ENCODE data around the gene XRCC4.

DNA sequence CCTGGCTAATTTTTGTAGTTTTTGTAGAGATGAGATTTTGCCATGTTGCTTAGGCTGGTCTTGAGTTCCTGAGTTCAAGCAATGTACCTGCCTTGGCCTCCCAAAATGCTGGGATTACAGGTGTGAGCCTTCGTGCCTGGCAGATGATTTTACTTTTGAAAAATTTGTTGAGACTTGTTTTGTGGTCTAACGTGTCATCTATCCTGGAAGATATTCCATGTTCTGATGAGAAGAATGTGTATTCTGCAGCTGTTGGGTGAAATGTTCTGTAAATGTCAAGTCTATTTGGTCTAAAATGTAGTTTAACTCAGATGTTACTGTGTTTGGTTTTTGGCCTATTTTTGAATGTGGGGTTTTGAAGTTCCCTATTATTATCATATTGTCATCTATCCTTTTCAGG is 145.6 kb downstream of the XRCC4 start:
- TF ChIP-seq, protein P1, sequence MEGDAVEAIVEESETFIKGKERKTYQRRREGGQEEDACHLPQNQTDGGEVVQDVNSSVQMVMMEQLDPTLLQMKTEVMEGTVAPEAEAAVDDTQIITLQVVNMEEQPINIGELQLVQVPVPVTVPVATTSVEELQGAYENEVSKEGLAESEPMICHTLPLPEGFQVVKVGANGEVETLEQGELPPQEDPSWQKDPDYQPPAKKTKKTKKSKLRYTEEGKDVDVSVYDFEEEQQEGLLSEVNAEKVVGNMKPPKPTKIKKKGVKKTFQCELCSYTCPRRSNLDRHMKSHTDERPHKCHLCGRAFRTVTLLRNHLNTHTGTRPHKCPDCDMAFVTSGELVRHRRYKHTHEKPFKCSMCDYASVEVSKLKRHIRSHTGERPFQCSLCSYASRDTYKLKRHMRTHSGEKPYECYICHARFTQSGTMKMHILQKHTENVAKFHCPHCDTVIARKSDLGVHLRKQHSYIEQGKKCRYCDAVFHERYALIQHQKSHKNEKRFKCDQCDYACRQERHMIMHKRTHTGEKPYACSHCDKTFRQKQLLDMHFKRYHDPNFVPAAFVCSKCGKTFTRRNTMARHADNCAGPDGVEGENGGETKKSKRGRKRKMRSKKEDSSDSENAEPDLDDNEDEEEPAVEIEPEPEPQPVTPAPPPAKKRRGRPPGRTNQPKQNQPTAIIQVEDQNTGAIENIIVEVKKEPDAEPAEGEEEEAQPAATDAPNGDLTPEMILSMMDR (tag by site-specific recombination; IDR thresholded peaks at IDR 0.05): no peak
- TF ChIP-seq ZBTB17 (tag by site-specific recombination; IDR thresholded peaks at IDR 0.05) (no peak), ZBTB8A (tag by site-specific recombination; IDR thresholded peaks at IDR 0.05) (no peak), ZNF341 (tag by site-specific recombination; IDR thresholded peaks at IDR 0.05; ENCODE audit: low read depth) (no peak), ZNF121 (tag by site-specific recombination; IDR thresholded peaks at IDR 0.05) (no peak), ZNF76 (tag by site-specific recombination; IDR thresholded peaks at IDR 0.05; ENCODE audit: borderline replicate concordance, low read depth) (no peak), ZNF664 (tag by site-specific recombination; IDR thresholded peaks at IDR 0.05) (no peak)
- TF ChIP-seq, protein P2, sequence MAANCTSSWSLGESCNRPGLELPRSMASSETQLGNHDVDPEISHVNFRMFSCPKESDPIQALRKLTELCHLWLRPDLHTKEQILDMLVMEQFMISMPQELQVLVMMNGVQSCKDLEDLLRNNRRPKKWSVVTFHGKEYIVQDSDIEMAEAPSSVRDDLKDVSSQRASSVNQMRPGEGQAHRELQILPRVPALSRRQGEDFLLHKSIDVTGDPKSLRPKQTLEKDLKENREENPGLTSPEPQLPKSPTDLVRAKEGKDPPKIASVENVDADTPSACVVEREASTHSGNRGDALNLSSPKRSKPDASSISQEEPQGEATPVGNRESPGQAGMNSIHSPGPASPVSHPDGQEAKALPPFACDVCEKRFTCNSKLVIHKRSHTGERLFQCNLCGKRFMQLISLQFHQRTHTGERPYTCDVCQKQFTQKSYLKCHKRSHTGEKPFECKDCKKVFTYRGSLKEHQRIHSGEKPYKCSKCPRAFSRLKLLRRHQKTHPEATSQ (tag by site-specific recombination; IDR thresholded peaks at IDR 0.05): no peak
- TF ChIP-seq, protein P3, sequence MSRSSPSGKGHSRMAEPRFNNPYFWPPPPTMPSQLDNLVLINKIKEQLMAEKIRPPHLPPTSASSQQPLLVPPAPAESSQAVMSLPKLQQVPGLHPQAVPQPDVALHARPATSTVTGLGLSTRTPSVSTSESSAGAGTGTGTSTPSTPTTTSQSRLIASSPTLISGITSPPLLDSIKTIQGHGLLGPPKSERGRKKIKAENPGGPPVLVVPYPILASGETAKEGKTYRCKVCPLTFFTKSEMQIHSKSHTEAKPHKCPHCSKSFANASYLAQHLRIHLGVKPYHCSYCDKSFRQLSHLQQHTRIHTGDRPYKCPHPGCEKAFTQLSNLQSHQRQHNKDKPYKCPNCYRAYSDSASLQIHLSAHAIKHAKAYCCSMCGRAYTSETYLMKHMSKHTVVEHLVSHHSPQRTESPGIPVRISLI (tag by site-specific recombination; IDR thresholded peaks at IDR 0.05): no peak
- TF ChIP-seq, protein P4, sequence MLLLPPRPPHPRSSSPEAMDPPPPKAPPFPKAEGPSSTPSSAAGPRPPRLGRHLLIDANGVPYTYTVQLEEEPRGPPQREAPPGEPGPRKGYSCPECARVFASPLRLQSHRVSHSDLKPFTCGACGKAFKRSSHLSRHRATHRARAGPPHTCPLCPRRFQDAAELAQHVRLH (tag by site-specific recombination; IDR thresholded peaks at IDR 0.05): no peak
